ENCODE results near the gene GCSH.

DNA sequence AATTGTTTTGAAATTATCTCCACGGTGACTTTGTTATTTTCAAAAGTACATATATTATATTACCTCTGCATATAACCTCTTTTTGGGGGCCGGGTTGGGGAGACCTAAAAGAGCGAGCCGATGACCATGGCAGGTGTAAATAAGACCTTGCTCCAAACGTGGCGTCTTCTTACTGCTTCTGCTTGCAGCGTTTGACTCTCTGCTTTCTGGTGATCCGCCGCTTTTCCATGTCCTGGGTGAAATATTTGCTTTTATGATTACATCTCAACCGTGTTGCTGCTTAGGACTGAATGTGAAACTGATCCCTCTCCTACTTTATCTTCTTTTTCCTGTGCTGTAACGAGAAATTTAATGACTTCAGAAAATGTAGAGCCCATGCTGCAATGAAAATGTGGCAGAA is 42.4 kb downstream of the GCSH start:
- TF ChIP-seq POLR2A (IDR thresholded peaks at IDR 0.05) = no peak
- TF ChIP-seq, protein P1, sequence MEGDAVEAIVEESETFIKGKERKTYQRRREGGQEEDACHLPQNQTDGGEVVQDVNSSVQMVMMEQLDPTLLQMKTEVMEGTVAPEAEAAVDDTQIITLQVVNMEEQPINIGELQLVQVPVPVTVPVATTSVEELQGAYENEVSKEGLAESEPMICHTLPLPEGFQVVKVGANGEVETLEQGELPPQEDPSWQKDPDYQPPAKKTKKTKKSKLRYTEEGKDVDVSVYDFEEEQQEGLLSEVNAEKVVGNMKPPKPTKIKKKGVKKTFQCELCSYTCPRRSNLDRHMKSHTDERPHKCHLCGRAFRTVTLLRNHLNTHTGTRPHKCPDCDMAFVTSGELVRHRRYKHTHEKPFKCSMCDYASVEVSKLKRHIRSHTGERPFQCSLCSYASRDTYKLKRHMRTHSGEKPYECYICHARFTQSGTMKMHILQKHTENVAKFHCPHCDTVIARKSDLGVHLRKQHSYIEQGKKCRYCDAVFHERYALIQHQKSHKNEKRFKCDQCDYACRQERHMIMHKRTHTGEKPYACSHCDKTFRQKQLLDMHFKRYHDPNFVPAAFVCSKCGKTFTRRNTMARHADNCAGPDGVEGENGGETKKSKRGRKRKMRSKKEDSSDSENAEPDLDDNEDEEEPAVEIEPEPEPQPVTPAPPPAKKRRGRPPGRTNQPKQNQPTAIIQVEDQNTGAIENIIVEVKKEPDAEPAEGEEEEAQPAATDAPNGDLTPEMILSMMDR (IDR thresholded peaks at IDR 0.05) = no peak
- no peak for TF ChIP-seq POLR2AphosphoS5 (IDR thresholded peaks at IDR 0.05)

Data from transverse colon (tissue), 4 donors.